ENCODE data around the gene NBPF1. TPM values are rescaled to one million over a fixed set of nuclear protein-coding genes. Genes with fewer than 3 reads are reported as not detected.

Gene NBPF1
- total RNA-seq, 2 donors from 2014 or later, result 39.2 to 42.5 TPM

DNA sequence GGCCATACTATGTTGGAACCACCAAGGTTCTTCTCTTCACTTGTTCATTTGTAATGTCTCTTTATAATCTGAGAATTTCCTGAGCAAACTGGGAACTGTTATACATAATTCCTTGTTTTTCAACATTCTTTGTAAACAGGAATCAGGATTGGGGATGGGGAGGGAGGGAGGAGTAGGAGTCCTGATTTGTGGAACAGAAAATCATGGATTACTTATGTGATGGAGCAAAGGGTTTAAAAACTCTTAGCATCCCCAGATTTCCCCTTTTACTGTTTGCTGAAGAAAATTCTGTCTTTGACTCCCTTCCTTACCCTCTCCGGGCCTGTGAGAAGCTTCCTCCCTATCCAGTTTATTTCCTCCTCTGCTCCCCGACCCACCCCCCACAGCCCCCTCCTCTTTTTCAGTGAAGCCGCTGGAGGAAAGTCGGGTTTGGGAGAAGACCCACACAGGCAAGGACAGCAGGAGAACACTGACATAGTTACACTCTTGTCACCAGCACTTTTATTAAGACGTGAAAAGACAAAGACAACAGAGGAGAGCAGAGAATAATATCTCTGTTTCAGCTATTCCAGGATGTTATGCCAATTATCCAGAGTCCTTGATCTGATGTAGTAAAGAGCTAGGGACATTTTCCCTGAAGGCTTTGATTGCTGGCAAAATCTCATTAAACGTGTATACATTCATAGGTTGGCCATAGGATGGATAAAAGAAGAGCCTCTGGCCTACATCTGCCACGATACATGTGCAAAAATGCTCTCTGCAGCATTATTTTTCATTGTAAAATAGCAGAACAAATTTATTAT, 4.6 kb upstream of the NBPF1 start:
- no peak overlapping the region for H3K27ac Mint-ChIP-seq
- H3K4me1 ChIP-seq (ENCODE audit: control insufficient read depth, insufficient read depth, low read length), result no peaks in the 10 kb centered on the region
- no peak overlapping the region for H3K9ac ChIP-seq (ENCODE audit: extremely low read depth, low read length, poor library complexity, severe bottlenecking)
- 88 to 90% methylated on average over 7 of the region's 7 CpGs for WGBS, 2 experiments (ENCODE audit: insufficient coverage in 1 of 2, insufficient read length in 1 of 2)
- H3K4me3 ChIP-seq (ENCODE audit: low read length), result no peak overlapping the region
- H3K36me3 Mint-ChIP-seq (ENCODE audit: low read depth), result no peaks in the 10 kb centered on the region
- H3K27me3 Mint-ChIP-seq (ENCODE audit: insufficient read depth), result no peaks in the 10 kb centered on the region
- peak; percentile 48 for DNase-seq
- H3K4me3 Mint-ChIP-seq, result no peak overlapping the region
- H3K27me3 ChIP-seq (ENCODE audit: control insufficient read depth, insufficient read depth, low read length, poor library complexity, severe bottlenecking), result peaks cover 19% of the 10 kb centered on the region
- H3K4me1 Mint-ChIP-seq, result no peaks in the 10 kb centered on the region
- H3K36me3 ChIP-seq (ENCODE audit: control insufficient read depth, insufficient read depth, low read length), result peaks cover 12% of the 10 kb centered on the region
- H3K27ac ChIP-seq (ENCODE audit: low read depth, low read length), result no peak overlapping the region
- H3K9me3 ChIP-seq (ENCODE audit: control insufficient read depth, low read length), result no peaks in the 10 kb centered on the region
- H3K9me3 Mint-ChIP-seq, result no peaks in the 10 kb centered on the region
- TF ChIP-seq, protein P1, sequence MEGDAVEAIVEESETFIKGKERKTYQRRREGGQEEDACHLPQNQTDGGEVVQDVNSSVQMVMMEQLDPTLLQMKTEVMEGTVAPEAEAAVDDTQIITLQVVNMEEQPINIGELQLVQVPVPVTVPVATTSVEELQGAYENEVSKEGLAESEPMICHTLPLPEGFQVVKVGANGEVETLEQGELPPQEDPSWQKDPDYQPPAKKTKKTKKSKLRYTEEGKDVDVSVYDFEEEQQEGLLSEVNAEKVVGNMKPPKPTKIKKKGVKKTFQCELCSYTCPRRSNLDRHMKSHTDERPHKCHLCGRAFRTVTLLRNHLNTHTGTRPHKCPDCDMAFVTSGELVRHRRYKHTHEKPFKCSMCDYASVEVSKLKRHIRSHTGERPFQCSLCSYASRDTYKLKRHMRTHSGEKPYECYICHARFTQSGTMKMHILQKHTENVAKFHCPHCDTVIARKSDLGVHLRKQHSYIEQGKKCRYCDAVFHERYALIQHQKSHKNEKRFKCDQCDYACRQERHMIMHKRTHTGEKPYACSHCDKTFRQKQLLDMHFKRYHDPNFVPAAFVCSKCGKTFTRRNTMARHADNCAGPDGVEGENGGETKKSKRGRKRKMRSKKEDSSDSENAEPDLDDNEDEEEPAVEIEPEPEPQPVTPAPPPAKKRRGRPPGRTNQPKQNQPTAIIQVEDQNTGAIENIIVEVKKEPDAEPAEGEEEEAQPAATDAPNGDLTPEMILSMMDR (conservative IDR thresholded peaks at IDR 0.05), result no peak

DNA sequence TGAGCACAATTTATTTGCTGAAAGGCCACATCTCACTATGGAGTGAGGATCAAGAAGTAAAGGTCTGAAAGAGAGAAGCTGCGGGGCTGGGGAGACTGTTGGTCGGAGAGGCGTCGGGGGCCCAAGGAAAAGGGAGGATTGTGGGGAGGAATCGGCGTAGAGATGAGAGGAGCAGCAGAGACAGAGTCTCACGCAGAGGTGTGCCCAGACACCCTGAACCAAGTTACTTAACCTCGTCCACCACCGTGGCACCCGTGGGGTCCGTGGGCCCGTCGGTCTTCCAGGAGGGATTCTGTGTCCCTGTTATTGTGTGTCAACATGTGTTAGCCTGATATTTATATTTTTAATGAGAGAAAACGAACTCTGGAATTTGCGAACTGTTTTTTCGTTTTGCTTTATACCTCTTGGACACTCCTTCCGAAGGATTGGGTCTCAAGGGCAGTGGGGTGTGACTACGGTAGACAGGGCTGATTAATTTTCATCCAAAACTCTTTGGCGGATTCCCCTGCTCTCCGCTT, 3.8 kb upstream of the NBPF1 start:
- Histone ChIP-seq H3K27me3 (ENCODE audit: control insufficient read depth, insufficient read depth, low read length, poor library complexity, severe bottlenecking) (peaks cover 22% of the 10 kb centered on the region), H3K27ac (ENCODE audit: low read depth, low read length) (no peak overlapping the region), H3K4me3 (ENCODE audit: low read length) (no peak overlapping the region), H3K9ac (ENCODE audit: extremely low read depth, low read length, poor library complexity, severe bottlenecking) (no peak overlapping the region), H3K9me3 (ENCODE audit: control insufficient read depth, low read length) (no peaks in the 10 kb centered on the region), H3K36me3 (ENCODE audit: control insufficient read depth, insufficient read depth, low read length) (peaks cover 10% of the 10 kb centered on the region), H3K4me1 (ENCODE audit: control insufficient read depth, insufficient read depth, low read length) (no peaks in the 10 kb centered on the region)
- no peak overlapping the region for H3K4me3 Mint-ChIP-seq
- no peaks in the 10 kb centered on the region for H3K9me3 Mint-ChIP-seq
- peak; percentile 57 for DNase-seq
- H3K27ac Mint-ChIP-seq, result no peak overlapping the region
- H3K36me3 Mint-ChIP-seq (ENCODE audit: low read depth), result no peaks in the 10 kb centered on the region
- TF ChIP-seq, protein P1 (conservative IDR thresholded peaks at IDR 0.05), result no peak
- H3K27me3 Mint-ChIP-seq (ENCODE audit: insufficient read depth), result no peaks in the 10 kb centered on the region
- H3K4me1 Mint-ChIP-seq, result no peaks in the 10 kb centered on the region
- 91% methylated on average over 20 of the region's 20 CpGs for WGBS, 2 experiments (ENCODE audit: insufficient coverage in 1 of 2, insufficient read length in 1 of 2)

DNA sequence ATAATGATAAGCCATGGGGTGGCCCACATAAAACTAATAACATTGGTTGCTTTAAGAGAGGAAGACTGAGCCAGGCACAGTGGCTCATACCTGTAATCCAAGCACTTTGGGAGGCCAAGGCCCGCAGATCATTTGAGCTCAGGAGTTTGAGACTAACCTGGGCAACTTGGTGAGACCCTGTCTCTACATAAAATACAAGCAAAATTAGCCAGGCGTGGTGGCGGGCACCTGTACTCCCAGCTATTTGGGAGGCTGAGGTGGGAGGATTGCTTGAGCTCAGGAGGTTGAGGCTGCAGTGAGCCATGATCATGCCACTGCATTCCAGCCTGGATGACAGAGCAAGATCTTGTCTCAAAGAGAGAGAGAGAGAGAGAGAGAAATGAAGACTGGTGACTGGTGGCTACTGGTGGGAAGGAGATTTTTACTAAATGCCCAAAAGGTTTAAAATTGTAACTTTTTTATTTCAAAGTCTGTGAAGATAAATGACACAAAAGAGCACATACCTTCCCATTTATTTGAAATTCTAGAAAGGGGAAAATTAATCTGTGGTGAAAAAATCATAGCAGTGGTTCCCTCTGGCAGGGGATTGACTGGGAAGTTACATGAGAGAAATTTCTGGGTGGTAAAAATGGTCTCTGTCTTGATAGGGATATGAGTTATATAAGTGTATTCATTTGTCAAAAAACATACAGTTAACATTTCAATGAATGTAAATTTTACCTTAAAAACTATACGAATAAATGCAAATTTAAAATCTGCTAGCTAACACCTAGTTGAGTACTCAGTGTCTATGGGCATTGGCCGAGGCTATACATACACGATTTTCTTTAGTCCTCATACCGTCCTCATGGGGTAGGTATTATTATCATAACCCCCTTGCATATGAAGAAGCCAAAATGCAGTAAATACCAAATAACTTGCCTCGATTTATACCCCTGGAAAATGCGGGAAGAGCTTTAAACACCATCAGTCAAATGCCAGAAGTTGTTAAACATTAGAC, 2.2 kb upstream of the NBPF1 start:
- Mint-ChIP-seq H3K27ac (no peak overlapping the region), H3K36me3 (ENCODE audit: low read depth) (no peaks in the 10 kb centered on the region), H3K27me3 (ENCODE audit: insufficient read depth) (no peaks in the 10 kb centered on the region), H3K9me3 (no peaks in the 10 kb centered on the region), H3K4me1 (no peaks in the 10 kb centered on the region), H3K4me3 (no peak overlapping the region)
- peak; percentile 57 for DNase-seq
- Histone ChIP-seq H3K9ac (ENCODE audit: extremely low read depth, low read length, poor library complexity, severe bottlenecking) (no peak overlapping the region), H3K4me3 (ENCODE audit: low read length) (no peak overlapping the region), H3K9me3 (ENCODE audit: control insufficient read depth, low read length) (no peaks in the 10 kb centered on the region), H3K27me3 (ENCODE audit: control insufficient read depth, insufficient read depth, low read length, poor library complexity, severe bottlenecking) (peaks cover 31% of the 10 kb centered on the region), H3K27ac (ENCODE audit: low read depth, low read length) (no peak overlapping the region), H3K36me3 (ENCODE audit: control insufficient read depth, insufficient read depth, low read length) (peaks cover 8% of the 10 kb centered on the region), H3K4me1 (ENCODE audit: control insufficient read depth, insufficient read depth, low read length) (no peaks in the 10 kb centered on the region)
- TF ChIP-seq, protein P1 (conservative IDR thresholded peaks at IDR 0.05), result no peak
- 77 to 86% methylated on average over 9 of the region's 9 CpGs for WGBS, 2 experiments (ENCODE audit: insufficient coverage in 1 of 2, insufficient read length in 1 of 2)
